DMS153 (cell line): ENCODE measurements around the gene CREB3L1.

Experiments
- DNase-seq: peaks from one replicate; lab custom pipeline; 2025; lab: John Stamatoyannopoulos, UW

CREB3L1 gene, protein sequence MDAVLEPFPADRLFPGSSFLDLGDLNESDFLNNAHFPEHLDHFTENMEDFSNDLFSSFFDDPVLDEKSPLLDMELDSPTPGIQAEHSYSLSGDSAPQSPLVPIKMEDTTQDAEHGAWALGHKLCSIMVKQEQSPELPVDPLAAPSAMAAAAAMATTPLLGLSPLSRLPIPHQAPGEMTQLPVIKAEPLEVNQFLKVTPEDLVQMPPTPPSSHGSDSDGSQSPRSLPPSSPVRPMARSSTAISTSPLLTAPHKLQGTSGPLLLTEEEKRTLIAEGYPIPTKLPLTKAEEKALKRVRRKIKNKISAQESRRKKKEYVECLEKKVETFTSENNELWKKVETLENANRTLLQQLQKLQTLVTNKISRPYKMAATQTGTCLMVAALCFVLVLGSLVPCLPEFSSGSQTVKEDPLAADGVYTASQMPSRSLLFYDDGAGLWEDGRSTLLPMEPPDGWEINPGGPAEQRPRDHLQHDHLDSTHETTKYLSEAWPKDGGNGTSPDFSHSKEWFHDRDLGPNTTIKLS

GRCh38 chr11:46277622-46278386 is at the start of gene CREB3L1:
TSS of gene CREB3L1 (plus strand) at chr11:46277662. CDS start at chr11:46278112, 450 bp downstream.
- peak; percentile 33 for DNase-seq

DNA sequence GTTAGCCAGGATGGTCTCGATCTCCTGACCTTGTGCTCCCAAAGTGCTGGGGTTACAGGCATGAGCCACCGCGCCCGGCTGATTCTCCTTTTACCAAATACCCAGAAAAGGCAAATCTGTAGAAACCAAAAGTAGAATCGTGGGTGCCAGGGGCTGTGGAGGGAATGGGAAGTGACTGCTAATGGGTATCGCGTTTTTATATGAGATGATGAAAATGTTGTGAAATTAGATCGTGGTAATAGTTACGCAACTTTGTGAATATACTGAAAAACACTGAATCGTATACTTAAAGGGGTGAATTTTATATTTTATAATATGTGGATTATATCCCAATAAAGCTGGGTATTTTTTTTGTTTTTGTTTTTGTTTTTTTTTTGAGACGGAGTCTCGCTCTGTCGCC is 48.2 kb upstream of the CREB3L1 start:
- DNase-seq = no peak

DNA sequence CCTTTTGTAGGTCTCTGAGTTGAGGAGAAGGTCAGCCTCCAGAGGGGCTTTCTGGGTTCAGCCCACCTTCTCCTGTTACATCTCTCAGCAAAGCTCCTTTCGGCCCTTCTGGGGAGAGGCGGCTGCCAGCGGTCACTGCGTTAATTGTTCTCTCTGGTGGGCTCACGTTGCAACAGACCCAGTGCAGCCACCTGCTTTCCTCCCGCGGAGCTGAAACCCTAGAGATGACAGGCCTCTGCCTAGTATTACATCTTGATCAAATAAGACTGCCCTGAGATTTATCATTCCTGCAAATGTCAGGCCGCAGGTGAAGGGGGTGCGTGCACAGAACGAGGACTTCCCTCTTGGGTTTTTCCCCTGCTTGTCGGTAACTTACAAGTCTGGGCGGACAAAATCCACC is 43.2 kb upstream of the CREB3L1 start:
- no peak for DNase-seq

GRCh38 chr11:46235777-46236688 is 41.4 kb upstream of the CREB3L1 start:
- DNase-seq = no peak

GRCh38 chr11:46236918-46237247 is 40.6 kb upstream of the CREB3L1 start:
- DNase-seq = no peak

DNA sequence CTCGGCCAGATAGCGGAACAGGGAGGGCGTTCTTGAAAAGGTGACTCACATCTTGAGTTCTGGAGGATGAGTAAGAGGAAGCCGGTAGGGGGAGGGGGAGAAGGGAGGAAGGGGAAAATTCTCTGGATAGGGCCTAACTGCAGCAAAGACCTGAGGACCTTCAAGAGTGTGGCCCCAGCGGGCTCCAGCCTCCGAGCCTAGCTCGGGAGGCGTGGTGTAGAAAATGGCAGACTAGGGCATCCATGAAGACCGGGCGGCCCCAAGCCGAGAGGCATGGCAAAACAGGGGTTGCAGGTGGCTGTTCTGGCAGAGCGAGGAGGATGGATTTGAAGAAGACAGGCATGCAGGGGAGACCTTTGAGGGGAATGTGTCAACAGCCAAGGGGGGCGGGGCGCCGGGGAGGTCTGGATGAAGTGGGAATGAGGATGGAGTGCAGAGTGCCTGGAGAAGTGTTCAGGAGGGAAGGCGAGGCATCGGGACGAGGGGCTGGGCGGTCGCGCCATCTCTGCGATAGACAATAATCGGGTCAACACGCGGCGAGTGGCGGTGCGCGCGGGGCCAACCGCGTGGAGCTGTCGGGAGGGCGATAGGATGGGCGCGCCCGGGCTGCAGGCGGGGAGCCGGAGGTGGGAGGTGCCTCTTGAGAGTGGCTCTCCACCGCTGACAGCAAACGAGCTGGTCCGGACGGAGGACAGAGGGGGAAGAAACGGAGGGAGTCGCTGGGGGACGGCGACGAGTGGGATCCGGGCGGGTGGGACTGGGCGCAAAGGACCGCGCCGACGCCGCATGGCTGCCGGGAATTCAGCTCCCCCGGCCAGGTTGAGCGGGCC is 40.0 kb upstream of the CREB3L1 start:
- DNase-seq = no peak

GRCh38 chr11:46238078-46238966 is 39.1 kb upstream of the CREB3L1 start:
- no peak for DNase-seq

DNA sequence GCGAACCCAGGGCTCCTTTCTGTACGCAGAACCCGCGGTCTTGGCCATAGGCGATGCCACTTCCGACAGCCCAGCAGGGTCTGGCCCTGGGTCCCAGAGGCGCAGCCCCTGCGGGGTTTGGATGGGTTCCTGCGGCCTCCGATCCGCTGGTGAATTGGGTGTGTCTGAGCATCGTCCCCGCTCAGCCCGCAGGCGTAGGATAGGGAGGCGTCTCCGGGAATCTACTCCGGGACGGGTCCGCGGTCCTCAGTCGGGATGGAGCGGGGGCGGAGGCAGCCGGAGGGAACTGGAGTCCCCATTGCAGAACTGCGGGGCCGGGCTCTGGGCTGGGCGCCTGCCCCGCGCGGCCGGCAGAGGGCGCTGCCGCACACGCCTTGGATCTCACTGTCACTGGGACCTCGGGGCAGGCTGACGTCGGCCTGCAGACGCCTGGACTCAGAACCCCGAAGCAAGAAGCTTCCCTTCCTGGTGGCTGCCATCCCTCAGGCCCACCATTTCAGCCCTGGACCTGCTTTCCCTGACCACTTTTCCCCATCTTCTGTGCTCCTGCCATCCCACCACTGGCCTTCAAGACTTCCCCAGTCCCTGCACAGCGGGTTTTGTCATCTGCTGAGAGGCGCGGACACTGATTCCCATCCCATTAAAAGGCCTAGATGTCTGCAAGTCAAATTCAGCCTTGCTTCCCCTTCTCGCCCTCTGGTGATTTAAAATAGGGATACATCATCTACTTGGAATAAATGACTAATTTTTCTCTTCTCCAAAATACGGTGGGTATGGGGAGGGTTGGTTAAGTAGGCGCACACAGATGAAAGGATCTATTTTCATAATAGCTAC is 38.3 kb upstream of the CREB3L1 start:
- DNase-seq = peak; percentile 44

DNA sequence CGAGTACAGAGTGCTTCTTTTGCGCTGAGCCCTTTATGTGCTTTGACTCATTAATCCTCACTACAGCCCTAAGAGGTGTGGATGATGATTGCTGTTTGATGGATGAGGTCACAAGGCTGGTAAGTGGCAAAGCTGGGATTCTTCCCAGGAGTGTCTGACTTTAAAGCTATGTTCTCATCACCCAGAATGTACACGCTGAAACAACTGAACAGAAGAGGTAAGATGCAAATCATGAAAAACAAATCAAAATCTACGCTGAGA is 37.7 kb upstream of the CREB3L1 start:
- peak; percentile 29 for DNase-seq

GRCh38 chr11:46240371-46240770 is 37.1 kb upstream of the CREB3L1 start:
- no peak for DNase-seq

GRCh38 chr11:46240861-46241260 is 36.6 kb upstream of the CREB3L1 start:
- DNase-seq = no peak

DNA sequence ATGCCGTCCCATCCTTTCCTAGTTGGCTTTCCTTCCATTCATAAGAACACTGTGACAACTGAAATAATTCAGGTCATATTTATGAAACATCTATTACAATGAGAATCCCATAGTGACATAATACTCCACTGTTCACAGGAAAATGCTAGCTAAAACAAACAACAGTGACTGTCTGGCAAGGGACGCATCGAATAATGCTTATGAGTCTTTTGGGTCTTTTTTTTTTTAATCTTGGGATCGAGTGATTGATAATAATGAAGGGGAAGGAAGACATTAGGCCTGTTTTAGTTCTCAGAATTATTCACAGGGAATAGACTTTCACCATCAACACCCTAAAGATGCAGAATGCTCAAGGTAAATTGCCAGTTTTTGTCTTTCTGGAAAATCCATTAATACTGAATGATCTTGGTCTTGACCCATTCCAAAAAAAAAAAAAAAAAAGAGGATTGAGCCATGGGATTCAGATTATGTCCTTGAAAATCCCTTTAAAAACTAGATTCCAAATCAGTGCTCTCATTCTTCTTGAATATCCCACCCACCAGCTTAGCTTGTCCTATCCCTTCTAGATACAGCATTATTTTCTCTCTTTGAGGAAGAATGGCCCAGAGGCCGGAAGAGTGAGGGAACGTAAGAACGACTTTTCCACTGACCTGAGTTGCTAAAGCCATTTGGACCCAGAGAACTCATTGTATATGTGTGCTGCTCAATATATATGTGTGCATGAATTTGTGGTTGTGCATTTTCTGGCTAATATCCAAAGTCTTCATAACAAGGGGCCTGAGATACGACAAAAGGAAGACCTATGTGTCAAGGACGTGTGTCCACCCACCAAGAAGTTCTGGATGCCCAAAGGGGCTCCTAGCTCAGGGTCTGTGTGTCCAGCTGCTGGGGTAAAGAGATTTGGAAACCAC is 35.2 kb upstream of the CREB3L1 start:
- no peak for DNase-seq

DNA sequence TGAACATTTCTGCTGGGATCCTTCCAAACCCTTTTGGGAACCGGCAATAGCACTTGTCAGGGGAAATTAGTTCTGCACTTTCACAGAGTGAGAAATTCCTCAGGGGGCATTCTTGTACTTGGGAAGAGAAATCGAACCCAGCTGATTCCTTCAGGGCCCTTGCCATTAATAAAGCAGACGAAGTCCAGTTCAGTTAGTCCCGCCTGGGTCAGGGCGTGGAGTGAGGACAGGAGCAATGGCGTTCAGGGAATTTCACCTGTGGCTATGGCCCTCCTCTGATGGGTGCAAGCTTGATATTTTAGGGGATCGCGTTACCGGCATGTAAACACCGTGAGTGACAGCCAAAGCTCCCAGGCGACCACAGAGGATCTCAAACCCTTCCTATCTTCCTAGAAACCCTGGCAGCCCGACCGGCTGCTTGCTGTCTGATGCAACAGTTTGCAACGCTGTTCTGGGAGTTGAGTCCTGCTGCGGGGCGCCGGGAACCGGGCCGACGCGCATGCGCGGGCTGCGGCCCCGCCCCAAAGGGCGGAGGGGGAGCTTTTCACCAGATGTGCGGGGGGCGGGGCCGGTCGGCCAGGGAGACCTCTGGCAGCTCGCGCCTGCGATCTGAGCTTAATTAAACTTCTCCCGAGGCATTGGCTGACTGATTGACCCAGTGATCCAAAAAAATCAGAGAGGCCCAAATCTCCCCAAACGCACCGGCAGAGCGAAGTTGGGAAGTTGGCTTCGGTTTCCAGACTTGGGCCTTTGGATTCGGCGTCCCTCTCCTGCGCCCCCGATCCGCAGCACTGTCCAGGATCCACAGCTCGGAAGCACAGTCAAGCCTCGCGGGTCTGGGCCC is 34.3 kb upstream of the CREB3L1 start:
- peak; percentile 81 for DNase-seq

- DNase-seq = no peak
Observed at GRCh38 chr11:46243796-46244109, 33.7 kb upstream of the CREB3L1 start.

- DNase-seq = no peak
Observed at GRCh38 chr11:46246521-46246920, 30.9 kb upstream of the CREB3L1 start.

DNA sequence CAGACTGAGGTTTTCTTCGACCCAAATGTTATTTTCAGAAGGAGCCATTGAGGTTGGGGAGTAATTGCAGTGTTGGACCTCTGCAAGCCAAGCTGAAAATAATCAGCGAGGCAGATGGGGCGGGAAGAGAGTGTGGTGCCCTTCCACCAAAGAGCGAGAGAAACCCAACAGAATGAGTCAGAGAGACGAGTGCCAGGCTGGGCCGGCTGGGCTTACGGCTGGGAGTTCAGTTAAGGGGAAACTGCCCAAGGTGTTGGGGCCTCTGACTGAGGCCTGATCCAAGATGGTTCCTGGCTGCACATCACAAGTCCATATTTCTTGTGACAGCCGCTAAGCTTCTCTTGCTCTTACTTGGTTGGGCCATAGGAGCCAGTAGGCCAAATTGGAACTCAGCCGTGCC is 30.4 kb upstream of the CREB3L1 start:
- DNase-seq = no peak

DNA sequence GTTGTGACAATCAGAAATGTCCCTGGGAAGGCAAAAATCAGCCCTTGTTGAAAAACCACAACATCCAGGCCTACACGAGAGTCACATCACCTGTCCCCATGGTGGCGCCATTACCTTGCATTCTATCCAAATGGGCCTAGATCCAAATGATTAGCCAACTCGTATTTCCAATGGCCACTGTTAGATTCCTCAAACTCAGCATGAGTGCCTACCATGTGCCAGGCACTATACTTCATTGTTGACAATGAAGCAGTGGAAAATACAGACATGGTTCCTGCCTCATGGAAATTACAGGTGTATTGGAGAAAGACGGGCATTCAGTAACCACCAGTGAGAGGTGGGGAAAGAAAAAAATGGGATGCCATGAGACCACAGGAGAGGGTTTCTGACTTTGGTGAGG is 29.8 kb upstream of the CREB3L1 start:
- peak; percentile 76 for DNase-seq
